T-helper 2 cell treated with Interferon-gamma antibody and Interleukin-4, amounts not matched to agents 100 ng/mL and 5 ng/mL, for 36 hours (primary cell): ENCODE measurements around the gene IFIT2. TPM values are rescaled to one million over a fixed set of nuclear protein-coding genes. Genes with fewer than 3 reads are reported as not detected.
"Not testable (repeated sequence)": the region's sequence is repeated elsewhere in the genome, so short reads cannot be mapped to it uniquely, and the experiment has no call there.

Experiments used
- intact Hi-C: fragments of 100-400 bp; cut with micrococcal nuclease; formaldehyde crosslinking; loops from one replicate; pipeline ENCODE4 v1.15.1; 2023
- total RNA-seq: library from RNA; stranded (reverse); gene quantifications from 2 replicates; pipeline ENCODE4 v1.2.3, GENCODE V29; 2022

The IFIT2 gene
- total RNA-seq, 1 donor from 2014 or later: 5.9 TPM

DNA sequence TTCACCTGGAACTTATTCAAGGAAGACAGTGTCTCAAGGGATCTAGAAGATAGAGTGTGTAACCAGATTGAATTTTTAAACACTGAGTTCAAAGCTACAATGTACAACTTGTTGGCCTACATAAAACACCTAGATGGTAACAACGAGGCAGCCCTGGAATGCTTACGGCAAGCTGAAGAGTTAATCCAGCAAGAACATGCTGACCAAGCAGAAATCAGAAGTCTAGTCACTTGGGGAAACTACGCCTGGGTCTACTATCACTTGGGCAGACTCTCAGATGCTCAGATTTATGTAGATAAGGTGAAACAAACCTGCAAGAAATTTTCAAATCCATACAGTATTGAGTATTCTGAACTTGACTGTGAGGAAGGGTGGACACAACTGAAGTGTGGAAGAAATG, 36.9 kb downstream of the IFIT2 start:
- intact Hi-C loops: no loop called here

DNA sequence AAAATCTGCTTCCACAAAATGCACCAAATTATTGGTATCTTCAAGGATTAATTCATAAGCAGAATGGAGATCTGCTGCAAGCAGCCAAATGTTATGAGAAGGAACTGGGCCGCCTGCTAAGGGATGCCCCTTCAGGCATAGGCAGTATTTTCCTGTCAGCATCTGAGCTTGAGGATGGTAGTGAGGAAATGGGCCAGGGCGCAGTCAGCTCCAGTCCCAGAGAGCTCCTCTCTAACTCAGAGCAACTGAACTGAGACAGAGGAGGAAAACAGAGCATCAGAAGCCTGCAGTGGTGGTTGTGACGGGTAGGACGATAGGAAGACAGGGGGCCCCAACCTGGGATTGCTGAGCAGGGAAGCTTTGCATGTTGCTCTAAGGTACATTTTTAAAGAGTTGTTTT, 38.0 kb downstream of the IFIT2 start:
- intact Hi-C loops: no loop called here

DNA sequence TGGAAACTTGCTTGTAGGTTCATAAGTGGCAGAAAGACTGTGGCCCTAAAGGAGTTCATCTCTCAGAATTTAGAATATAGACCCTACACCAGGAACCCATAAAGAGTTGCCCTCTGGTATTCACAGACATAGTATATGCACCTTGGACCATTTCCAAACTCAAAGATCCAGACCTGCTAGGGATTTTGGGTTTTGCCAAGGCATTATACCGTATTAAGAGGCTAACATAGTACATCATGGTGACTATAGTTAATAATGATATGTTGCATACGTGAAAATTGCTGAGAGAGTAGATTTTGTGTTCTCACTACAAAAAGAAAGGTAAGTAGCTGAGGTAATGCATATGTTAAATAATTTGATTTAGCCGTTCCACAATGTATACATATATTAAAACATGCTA, 39.8 kb downstream of the IFIT2 start:
- intact Hi-C loops: no loop called here

DNA sequence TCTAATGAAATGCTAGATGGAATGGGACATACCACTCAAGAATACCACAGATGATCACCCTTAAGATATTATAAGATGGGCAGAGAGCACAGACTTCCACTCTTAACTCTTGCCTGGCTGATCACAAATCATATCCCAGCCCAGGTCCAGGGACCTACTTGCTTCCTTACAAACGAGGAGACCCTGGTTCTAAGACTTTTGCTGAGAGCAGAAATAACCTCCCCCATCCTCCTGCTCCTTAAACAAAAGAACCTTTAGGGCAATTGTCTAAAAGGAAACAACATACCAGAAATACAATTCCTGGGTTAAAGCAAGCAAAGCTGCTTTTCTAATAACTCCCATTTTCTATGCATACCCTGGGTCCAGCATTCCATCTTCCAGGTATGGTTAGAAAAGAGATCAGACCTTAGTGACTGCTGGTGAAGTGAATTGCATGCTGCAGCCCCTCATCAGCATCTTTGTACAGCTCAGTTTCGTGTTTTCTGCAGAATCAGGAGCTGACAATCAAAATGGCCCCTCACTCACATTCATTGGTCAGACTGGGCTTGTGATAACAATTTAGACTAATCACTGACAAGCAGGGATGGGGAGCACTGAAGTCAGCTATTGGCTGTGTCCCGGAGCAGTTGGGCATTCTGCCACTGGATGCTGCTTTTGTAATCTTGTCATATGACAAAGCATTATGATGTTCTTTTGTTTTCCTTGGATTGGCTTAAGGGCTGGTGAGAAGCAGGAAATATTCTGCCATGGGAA, 40.5 kb downstream of the IFIT2 start:
- intact Hi-C loops: no loop called here

DNA sequence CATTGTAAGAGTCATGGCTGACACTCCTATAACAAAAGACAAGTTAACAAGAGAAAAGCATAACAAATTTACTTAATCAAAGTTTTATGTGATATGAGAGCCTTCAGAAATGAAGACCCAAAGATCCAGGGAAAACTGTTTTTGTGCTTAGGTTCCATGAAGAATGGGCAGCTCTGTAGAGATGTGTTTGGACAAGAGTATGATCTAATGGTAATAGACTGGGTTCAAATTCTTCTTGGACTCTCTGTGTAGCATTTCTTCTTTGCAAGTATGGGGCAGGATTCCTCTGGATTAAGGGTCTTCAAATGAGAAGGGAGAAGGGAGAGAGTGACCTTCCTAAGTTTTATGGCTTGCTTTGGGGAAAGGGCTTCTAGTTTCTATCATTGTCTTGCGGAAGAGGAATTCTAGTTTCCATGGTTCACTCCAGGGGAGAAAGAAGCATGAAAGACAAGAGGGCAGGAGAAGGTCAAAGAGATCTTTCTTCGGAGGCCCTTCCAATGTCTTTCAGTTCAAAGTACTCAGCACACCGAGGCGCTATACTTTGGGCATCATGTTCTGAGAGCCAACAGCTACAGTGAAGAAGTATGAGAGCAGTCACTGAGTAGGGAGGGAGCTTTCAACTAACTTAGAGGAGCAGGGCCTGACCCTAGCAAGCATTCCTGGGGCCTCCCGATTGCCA, 41.4 kb downstream of the IFIT2 start:
- intact Hi-C loops: no loop called here

DNA sequence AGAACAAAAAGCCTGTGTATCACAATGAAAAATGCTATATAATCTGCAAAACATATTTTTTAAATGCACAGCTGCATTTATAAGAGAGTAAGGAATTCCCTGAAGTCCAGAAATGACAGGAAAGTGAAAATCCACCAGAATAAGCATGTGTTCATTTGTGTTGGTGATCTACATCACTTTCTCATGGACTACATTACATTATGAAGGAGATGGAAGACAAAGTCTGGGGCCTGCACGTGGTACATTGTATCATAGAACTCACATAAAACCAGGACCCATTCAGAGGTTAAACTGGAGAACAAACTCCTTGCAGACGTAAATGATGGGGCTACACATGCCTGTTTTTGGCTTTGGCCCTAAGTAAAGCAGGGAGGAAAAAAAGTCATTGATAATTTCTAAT, 42.3 kb downstream of the IFIT2 start:
- intact Hi-C loops: no loop called here

DNA sequence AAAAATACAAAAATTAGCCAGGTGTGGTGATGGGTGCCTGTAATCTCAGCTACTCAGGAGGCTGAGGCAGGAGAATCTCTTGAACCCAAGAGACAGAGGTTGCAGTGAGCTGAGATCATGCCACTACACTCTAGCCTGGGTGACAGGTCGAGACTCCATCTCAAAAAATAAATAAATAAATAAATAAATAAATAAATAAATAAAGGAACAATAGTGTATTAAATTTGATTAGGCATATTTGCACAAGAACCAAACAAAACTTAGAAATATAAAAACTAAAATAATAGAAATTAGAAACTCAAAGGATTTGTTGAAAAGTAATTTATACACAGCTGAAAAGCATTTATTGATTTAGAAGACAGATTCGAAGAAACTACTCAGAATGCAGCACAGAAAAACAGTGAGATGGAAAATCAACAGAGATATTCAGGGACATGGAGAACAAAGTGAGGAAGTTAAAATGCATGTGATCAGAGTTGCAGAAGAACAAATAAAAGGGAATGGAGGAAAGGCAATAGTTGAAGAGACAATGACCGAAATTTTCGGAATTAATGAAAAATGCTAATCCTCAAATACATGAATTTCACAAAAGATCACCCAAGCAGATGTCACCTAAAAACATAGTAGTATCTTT, 43.6 kb downstream of the IFIT2 start:
- intact Hi-C loops: no loop called here

DNA sequence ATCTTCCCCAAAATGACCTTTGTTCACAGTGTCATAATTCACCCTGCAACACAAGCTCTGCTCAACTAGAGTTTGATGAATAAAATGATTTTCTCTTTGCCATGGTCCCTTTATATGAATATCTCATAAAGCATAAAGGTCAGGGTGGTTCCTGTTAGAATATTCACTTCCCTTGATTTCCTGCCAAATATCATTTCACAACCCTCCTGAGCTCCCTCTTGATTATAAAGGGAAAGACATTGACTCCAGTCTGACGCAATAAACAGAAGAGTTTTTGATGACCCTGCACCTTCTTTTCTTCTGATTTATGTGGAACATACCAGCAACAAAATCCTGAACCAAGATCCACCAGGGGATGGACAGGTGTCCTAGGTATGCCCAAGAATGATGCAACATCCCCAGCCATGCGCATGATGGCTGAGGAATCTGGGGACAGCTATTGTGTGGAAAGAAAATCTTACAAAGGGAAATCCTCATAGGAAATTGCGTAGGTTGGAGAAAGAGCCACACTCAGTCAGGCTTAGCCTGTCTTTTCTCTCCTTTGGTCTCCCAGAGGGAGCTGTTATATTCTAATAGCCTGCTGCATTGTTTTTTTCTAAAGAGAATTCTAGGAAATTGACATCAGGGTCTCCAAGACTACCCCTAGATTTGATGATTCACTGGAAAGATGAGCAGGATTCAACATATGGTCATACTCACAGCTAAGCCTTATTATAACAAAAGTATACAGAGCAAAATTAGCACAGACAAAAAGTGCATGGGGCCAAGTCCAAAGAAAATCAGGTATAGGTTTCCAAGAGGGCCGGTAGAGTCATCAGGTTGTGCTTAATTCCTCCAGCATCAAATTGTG, 44.8 kb downstream of the IFIT2 start:
- intact Hi-C loops: no loop called here

DNA sequence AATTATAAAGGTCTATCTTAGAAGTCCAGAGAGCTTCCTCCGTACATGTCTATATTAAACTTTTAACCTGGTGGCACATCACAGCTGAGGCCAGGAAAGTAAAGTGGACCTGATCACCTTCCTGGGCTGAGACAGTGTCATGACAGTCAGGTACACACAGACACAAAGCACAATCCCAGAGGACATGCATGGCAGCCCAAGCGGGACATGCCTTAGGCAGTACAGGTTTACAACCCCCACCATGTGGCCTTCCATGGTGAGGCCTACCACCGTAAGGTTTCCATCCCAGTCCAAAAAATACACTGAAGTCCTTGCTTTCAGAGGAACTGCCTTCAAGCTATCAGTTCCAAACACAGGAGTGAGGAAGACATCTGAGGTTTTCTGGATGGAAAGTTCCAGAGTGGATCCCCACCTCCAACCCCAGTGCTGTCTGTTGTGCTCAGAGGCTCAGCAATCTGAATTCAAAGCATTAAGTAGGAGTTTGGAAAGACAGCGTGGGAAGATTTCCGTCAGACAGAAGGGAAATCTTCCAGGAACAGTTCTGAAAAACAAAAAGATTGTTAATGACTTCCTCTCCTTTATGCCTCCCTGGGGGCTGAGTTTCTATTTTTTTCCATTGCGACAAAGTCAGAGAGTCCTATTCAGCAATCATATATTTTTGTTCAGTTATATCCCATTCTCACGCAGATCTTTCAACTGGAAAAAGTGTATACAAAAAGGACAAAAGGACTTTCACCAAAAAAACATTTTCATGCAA, 46.0 kb downstream of the IFIT2 start:
- intact Hi-C loops: no loop called here

DNA sequence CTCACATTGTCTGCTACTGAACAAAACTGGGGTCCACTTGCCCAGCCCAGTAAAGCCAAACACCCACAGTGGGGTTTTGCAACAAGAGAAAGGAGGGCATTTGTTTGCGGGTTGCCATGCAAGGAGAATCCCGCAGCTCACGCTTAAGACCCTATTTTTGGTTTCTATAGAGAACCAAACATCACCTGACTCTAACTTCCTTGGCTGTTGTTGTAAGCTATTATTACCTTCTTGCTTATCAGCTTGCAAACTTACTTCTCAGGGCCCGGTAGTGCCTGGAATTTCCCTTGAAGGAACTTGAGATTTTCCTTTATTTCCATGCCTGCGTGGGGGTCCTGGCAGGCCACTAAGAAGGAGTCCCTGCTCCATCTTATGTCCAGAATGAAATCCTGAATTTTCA, 46.6 kb downstream of the IFIT2 start:
- intact Hi-C loops: no loop called here

DNA sequence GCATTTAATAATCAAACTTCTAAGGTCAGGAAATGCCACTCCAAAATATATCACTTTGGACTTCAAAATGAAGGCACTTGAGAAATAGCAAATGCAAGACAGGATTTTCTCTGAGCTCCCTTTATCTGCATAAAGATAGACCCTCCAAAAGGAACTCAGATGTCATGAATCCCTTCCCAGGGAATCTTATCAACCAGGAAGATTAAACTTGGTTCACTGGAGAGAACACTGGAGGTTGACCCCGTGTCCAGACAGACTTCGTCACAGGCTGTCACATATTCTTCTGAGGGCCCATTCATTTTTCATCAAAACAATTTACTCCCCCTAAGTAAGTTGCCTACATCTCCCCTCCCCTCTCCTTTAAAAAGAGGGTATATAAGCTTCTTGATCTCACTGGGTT, 47.1 kb downstream of the IFIT2 start:
- intact Hi-C loops: no loop called here

DNA sequence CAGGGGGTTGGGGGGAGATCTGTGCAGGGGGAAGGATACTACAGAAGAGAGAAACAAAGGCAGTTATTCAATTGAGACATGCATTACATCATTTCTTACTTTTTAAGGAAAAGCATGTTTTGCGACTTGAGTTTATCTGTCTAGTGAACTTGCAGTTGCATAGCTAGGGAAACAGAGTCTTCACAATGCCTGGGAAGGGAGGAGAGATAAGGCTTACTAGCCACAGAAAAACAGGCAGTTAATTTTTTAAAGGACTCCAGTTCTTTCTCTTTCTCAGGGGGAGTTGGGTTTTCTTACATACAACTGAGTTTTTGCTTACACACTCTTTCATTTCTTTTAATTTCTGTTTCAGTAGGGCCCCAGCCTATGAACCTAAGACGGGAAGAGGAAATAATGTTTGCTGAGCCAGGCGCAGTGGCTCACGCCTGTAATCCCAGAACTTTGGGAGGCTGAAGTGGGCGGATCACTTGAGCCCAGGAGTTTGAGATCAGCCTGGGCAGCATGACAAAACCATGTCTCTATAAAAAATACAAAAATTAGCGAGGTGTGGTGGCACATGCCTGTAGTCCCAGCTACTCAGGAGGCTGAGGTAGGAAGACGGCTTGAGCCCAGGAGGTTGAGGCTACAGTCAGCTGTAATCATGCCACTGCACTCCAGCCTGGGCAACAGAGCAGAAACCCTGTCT, 48.9 kb downstream of the IFIT2 start:
- intact Hi-C loops: not testable (repeated sequence)

DNA sequence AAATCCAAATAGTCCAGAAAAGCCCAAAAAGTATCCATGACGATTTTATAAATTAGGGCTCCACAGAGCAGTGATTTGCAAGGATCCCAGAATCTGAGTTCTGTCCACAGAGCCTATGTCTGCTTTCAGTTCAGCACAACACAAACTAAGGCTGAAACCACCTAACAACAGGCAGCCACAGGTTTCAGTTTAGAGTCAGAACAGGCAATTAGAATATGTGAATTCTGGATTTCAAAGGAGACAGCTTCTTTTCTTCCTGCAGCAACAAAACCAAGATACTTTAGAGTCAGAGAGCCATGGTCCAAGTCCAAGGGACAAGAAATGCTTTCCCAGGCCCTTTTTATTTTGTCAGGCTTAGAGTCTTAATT, 49.5 kb downstream of the IFIT2 start:
- intact Hi-C loops: no loop called here

DNA sequence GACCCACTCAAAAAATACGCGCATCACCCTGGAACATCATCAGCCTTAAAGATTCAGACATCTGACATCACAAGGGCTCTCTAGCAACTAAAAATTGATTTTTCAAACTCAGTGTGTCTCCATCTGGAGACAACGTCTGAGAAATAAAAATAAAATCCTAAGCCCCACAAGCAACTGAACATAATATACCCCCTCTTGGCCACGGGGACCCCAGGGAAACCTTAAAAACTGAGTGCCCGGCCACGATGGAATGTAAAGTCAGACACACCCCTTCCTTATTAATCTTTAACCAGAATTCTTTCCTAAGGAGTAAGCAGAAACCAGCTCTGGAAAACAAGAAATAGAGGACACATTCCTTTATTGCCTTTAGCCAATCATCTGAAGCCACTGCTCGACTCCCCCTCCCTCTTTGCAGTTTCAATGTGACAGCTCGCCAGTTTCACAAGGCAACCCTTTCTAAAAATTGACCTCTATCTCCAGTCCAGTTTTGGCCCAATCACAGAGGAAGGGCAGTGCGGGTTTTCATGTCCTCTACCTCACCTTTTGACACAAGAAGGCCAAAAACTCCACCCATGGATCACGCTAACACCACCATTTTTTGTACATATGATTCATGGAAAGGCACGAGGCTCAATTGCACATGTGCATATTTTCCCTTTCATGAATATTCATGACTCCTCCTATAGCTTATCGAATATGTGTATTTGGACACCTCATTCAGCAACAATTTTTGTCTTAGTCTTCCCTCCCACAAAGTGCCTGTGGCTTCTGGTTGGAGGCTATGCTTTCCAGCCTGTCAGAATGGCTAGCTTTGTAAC, 50.1 kb downstream of the IFIT2 start:
- intact Hi-C loops: no loop called here

DNA sequence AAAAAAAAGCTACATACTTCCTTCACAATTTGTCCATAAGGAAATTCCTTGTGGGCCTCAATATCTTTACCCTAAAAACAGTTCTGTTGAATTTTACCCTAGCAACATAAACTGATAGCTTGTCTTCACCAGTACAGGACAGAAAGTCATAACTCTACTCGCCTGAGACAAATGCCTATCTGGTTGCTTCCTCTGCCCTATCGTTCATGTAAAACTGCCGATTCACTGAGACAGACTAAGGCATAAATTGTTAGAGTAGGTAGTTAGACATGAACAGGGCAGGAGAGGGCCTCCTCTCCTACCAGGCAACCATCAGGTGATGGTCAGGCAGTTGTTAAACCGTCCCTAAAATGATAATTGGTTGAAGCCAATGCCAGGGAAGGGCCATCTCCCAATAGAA, 51.0 kb downstream of the IFIT2 start:
- intact Hi-C loops: no loop called here

DNA sequence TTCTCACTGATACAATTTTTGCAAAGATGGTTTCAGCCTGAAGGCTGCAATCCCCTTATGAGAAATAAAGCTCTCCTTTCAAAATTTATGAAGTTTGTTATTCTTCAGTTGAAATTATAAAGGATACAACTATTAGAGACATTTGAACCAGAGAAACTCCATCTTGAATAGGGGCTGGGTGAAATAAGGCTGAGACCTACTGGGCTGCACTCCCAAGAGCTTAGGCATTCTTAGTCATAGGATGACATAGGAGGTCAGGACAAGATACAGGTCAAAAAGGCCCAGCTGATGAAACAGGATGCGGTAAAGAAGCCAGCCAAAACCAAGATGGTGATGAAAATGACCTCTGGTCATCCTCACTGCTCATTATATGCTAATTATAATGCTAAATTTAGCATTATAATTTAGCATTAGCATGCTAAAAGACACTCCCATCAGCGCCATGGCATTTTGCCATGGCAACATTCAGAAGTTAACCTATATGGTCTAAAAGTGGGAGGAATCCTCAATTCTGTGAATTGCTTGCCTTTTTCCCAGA, 53.6 kb downstream of the IFIT2 start:
- intact Hi-C loops: no loop called here

DNA sequence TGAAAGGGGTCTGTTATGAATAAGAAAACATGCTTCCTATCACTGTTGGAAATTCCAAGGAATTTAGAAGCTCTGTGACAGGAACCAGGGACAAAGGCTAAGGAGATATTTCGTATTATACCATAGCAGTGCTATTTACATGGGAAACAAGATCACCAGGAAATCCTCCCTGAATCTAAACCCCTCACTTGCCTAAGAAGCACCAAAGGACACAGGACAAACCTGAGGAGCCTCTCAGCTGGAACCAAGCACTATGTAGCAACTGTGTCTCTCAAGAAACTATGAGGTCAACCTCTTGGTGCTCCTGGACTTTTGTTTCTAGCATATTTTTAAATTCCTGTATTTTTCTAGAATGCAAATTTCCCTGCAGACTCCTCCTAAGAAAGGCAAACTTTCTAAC, 55.2 kb downstream of the IFIT2 start:
- intact Hi-C loops: no loop called here

DNA sequence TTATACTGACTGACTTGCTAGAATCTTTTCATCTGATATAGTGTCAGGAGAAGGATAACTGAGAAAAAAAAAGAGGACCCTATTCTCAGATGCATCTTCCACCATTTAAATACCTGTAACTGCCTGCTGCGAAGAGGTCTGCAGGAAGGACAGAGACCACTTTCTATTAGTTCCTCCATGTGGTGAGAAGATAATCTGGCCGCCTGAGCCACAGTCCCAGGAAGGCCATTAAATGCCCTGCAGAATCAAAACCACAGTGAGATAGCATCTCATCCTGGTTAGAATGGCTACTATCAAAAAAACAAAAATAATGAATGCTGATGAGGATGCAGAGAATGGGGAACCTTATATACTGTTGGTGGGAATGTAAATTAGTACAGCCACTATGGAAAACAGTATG, 56.1 kb downstream of the IFIT2 start:
- intact Hi-C loops: no loop called here
